Endothelial cell of umbilical vein (primary cell): ENCODE data around the gene CRHR2. TPM values are rescaled to one million over a fixed set of nuclear protein-coding genes. Genes with fewer than 3 reads are reported as not detected.

Experiments used
- BruUV-seq: library from RNA; stranded (reverse); fragments of 400-500 nt; replicated peaks from 2 replicates; lab custom pipeline; 2021; lab: Mats Ljungman, UMichigan
- CTCF ChIA-PET: fragments of 300-600, 350-600 bp; sonication (Branson Sonifier 250); formaldehyde crosslinking; loops from one replicate; lab custom pipeline; 2021; ENCODE audit warnings: antibody characterized with exemption, inconsistent platforms; lab: Charles Lee
- POLR2A ChIA-PET: fragments of 300-600, 350-600 bp; sonication (Branson Sonifier 250); formaldehyde crosslinking; loops from one replicate; lab custom pipeline; 2021; ENCODE audit warnings: antibody characterized with exemption, inconsistent platforms; lab: Charles Lee
- DNase-seq: peaks from one replicate; pipeline ENCODE4 v3.0.0-alpha.2; 2011; ENCODE audit warnings: low read depth, low spot score
- FAIRE-seq: peaks from 2 replicates; lab custom pipeline; 2011; peaks lifted over from hg19 to GRCh38; lab: Jason Lieb, UNC
- H2AFZ ChIP-seq: 2 replicates; pipeline ENCODE4 v1.6.0; 2012; ENCODE audit warnings: low read depth, low read length, control low read depth, inconsistent platforms
- H3K27ac ChIP-seq: 2 replicates; pipeline ENCODE4 v1.5.1; 2011; ENCODE audit warnings: low read depth, mild to moderate bottlenecking, control low read depth, low read length, moderate library complexity; ENCODE audit not compliant: insufficient read depth
- H3K27me3 ChIP-seq, 2 experiments: 2 replicates each; pipeline versions ENCODE4 v1.6.0 to v1.6.1; 2011; ENCODE audit warnings: low read length in 2 of 2, mixed read lengths in 1 of 2; ENCODE audit not compliant: control insufficient read depth in 2 of 2, insufficient read depth in 2 of 2
- H3K36me3 ChIP-seq, 2 experiments: 2 replicates in 1 of 2; 3 replicates in 1 of 2; pipeline ENCODE4 v1.5.1; 2011; ENCODE audit warnings: low read length in 2 of 2, mild to moderate bottlenecking in 1 of 2, moderate library complexity in 1 of 2; ENCODE audit not compliant: control insufficient read depth in 2 of 2, insufficient read depth in 2 of 2; ENCODE audit errors: extremely low read depth in 1 of 2
- H3K4me1 ChIP-seq: 3 replicates; pipeline ENCODE4 v1.5.1; 2011; ENCODE audit warnings: mild to moderate bottlenecking, low read length; ENCODE audit not compliant: control insufficient read depth, insufficient read depth; ENCODE audit errors: extremely low read depth
- H3K4me2 ChIP-seq: 2 replicates; pipeline ENCODE4 v1.6.1; 2011; ENCODE audit warnings: low read length, control low read depth, mixed read lengths; ENCODE audit not compliant: insufficient read depth
- H3K4me3 ChIP-seq, 3 experiments: fragments of 200-600 bp in 1 of 3; sonication (generic), shearing (Covaris generic) in 1 of 3; replicated peaks in 1 of 3; 2 replicates each; pipeline ENCODE4 v1.5.1; 2011 to 2016; ENCODE audit warnings: control low read depth in 3 of 3, low read length in 3 of 3, mild to moderate bottlenecking in 2 of 3, inconsistent platforms in 1 of 3, low read depth in 1 of 3, moderate library complexity in 1 of 3; ENCODE audit not compliant: insufficient read depth in 1 of 3
- H3K79me2 ChIP-seq: 2 replicates; pipeline ENCODE4 v1.6.0; 2012; ENCODE audit warnings: low read length, inconsistent platforms; ENCODE audit not compliant: control insufficient read depth, insufficient read depth
- H3K9ac ChIP-seq: replicated peaks from 2 replicates; pipeline ENCODE3; 2011; ENCODE audit warnings: low read length, control low read depth; ENCODE audit not compliant: insufficient read depth; ENCODE audit errors: extremely low read depth
- H3K9me1 ChIP-seq: replicated peaks from 3 replicates; pipeline ENCODE4 v1.6.0; 2011; ENCODE audit warnings: mild to moderate bottlenecking, low read length; ENCODE audit not compliant: control insufficient read depth, insufficient read depth; ENCODE audit errors: extremely low read depth
- H3K9me3 ChIP-seq: replicated peaks from 2 replicates; pipeline ENCODE4 v1.5.1; 2012; ENCODE audit warnings: low read length, inconsistent platforms; ENCODE audit not compliant: control insufficient read depth, insufficient read depth
- H4K20me1 ChIP-seq: replicated peaks from 2 replicates; pipeline ENCODE3; 2011; ENCODE audit warnings: mild to moderate bottlenecking, low read length; ENCODE audit not compliant: control insufficient read depth, insufficient read depth; ENCODE audit errors: extremely low read depth
- CTCF ChIP-seq, 2 donors: IDR thresholded peaks; 1 replicate in 1 of 2; 2 replicates in 1 of 2; pipeline ENCODE4 v1.5.1; 2011; ENCODE audit warnings: low read length in 2 of 2, mild to moderate bottlenecking in 2 of 2, moderate library complexity in 2 of 2, control low read depth in 1 of 2, inconsistent platforms in 1 of 2, low read depth in 1 of 2; ENCODE audit not compliant: insufficient read depth in 1 of 2; ENCODE audit errors: extremely low read depth in 1 of 2
- EZH2 ChIP-seq: IDR thresholded peaks from 2 replicates; pipeline ENCODE4 v1.6.1; 2012; ENCODE audit warnings: borderline replicate concordance, low read depth, mild to moderate bottlenecking, moderate library complexity, low read length, inconsistent platforms; ENCODE audit not compliant: severe bottlenecking
- FOS ChIP-seq: IDR thresholded peaks from 2 replicates; pipeline ENCODE4 v1.6.1; 2011; ENCODE audit warnings: mild to moderate bottlenecking, low read length, moderate library complexity, borderline replicate concordance; ENCODE audit not compliant: insufficient read depth
- GATA2 ChIP-seq: IDR thresholded peaks from 2 replicates; pipeline ENCODE4 v1.7.0; 2011; ENCODE audit warnings: low read depth, mild to moderate bottlenecking, moderate library complexity, mixed read lengths, low read length; ENCODE audit not compliant: insufficient read length, insufficient read depth
- JUN ChIP-seq: IDR thresholded peaks from 2 replicates; pipeline ENCODE4 v1.6.1; 2011; ENCODE audit warnings: borderline replicate concordance, low read depth; ENCODE audit not compliant: insufficient read length, insufficient read depth
- MAX ChIP-seq: IDR thresholded peaks from 2 replicates; pipeline ENCODE4 v1.6.1; 2011; ENCODE audit not compliant: insufficient read depth, insufficient read length
- MYC ChIP-seq: IDR thresholded peaks from one replicate; pipeline ENCODE4 v1.6.1; 2011; ENCODE audit warnings: mild to moderate bottlenecking, low read depth, low read length
- POLR2A ChIP-seq: IDR thresholded peaks from 2 replicates; pipeline ENCODE4 v1.6.1; 2012; ENCODE audit warnings: low read depth, mild to moderate bottlenecking, control low read depth, low read length
- POLR2AphosphoS5 ChIP-seq: IDR thresholded peaks from 2 replicates; pipeline ENCODE4 v1.6.1; 2012; ENCODE audit warnings: low read depth, mild to moderate bottlenecking, control low read depth, low read length, moderate library complexity; ENCODE audit not compliant: insufficient read depth
- dilution Hi-C: fragments of 300-500 bp; cut with MboI; formaldehyde crosslinking; loops from one replicate; pipeline ENCODE4 v1.15.0; 2019; ENCODE audit warnings: low sequenced_read_pairs; ENCODE audit not compliant: extremely low pct_ligation_motif_present
- intact Hi-C: fragments of 100-400 bp; cut with micrococcal nuclease; formaldehyde crosslinking; loops from one replicate; pipeline ENCODE4 v1.10.0; 2022
- polyA plus RNA-seq, 4 experiments: library from polyadenylated mRNA; depleted of rRNA in 3 of 4; stranded (reverse) in 3 of 4; unstranded in 1 of 4; fragments of >200 nt; gene quantifications; 2 replicates each; pipeline versions ENCODE4 v1.2.1 to v1.2.3, GENCODE V29; 2011 to 2012; ENCODE audit warnings: missing spikeins in 1 of 4
- total RNA-seq: library from RNA; stranded (reverse); gene quantifications from 2 replicates; pipeline ENCODE4 v1.2.3, GENCODE V29; 2021

Gene CRHR2
- total and polyA plus RNA-seq, 2 donors (not counting 3 experiments of a cell fraction or from before 2014, with no cell fraction given) = not detected

- H3K9ac ChIP-seq = no peak overlapping the region
- intact Hi-C loops (no loop called here), dilution Hi-C loops (no loop called here)
- no peak overlapping the region for H3K27ac ChIP-seq
- H3K27me3 ChIP-seq = no peaks in the 10 kb centered on the region
- no peak for TF ChIP-seq GATA2
- TF ChIP-seq MAX = no peak
- no peak for TF ChIP-seq JUN
- no peak for TF ChIP-seq EZH2
- no peak for TF ChIP-seq FOS
- no peak for TF ChIP-seq CTCF (IDR thresholded peaks at IDR 0.05; ENCODE audit: extremely low read depth in 1 of 2, insufficient read depth in 1 of 2, low read depth in 1 of 2, low read length in 2 of 2)
- TF ChIP-seq POLR2A = no peak
- no peak for TF ChIP-seq MYC
- no peak for TF ChIP-seq POLR2AphosphoS5
- DNase-seq (no peak), FAIRE-seq (no peak)
- no TSS peak for BruUV-seq
- no peaks in the 10 kb centered on the region for H3K36me3 ChIP-seq
- H3K4me2 ChIP-seq = no peak overlapping the region
- H3K9me1 ChIP-seq = no peaks in the 10 kb centered on the region
- ChIA-PET POLR2A (no interaction called here), CTCF (no interaction called here)
- H3K79me2 ChIP-seq = no peaks in the 10 kb centered on the region
- H3K9me3 ChIP-seq = no peaks in the 10 kb centered on the region
- H3K4me3 ChIP-seq = no peak overlapping the region
- H3K4me1 ChIP-seq = no peaks in the 10 kb centered on the region
- H2AFZ ChIP-seq = no peak overlapping the region
- H4K20me1 ChIP-seq = no peaks in the 10 kb centered on the region
Measured at GRCh38 chr7:30697719-30698460, 15.6 kb upstream of the CRHR2 start.
